Testis (tissue), 3 donors: ENCODE measurements around the gene YPEL3. TPM values are rescaled to one million over a fixed set of nuclear protein-coding genes. Genes with fewer than 3 reads are reported as not detected.

Source experiments
- DNase-seq: peaks from one replicate; pipeline ENCODE4 v3.0.0-alpha.2; 2019
- H3K27ac ChIP-seq, 2 donors: fragments of 200-600 bp; sonication (generic); one replicate each; pipeline ENCODE4 v1.5.1; 2019
- H3K27me3 ChIP-seq: fragments of 200-600 bp; sonication (generic); one replicate; pipeline ENCODE4 v1.5.1; 2019
- H3K36me3 ChIP-seq: fragments of 200-600 bp; sonication (generic); one replicate; pipeline ENCODE4 v1.5.1; 2017; ENCODE audit warnings: low read depth; ENCODE audit errors: missing control alignments
- H3K4me1 ChIP-seq: fragments of 200-600 bp; sonication (generic); one replicate; pipeline ENCODE4 v1.5.1; 2019
- H3K4me3 ChIP-seq, 2 donors: fragments of 200-600 bp; sonication (generic); one replicate each; pipeline ENCODE4 v1.5.1; 2017 to 2019
- H3K9me3 ChIP-seq: fragments of 200-600 bp; sonication (generic); one replicate; pipeline ENCODE4 v1.5.1; 2017
- POLR2A ChIP-seq: fragments of 450-650 bp; IDR thresholded peaks from one replicate; pipeline ENCODE4 v1.6.1; 2017; ENCODE audit warnings: antibody characterized with exemption, mild to moderate bottlenecking, moderate library complexity
- WGBS, 2 donors: methylation state at CpG; one replicate each; pipeline ENCODE4 v1.1.5; 2018; 5-methylcytosine and 5-hydroxymethylcytosine counted together
- intact Hi-C: fragments of 100-400 bp; cut with DNase I; formaldehyde crosslinking; loops from one replicate; pipeline ENCODE4 v1.15.1; 2023; ENCODE audit warnings: low total_unique reads
- polyA plus RNA-seq: library from polyadenylated mRNA; stranded (reverse); fragments of 350-450 nt; fragmentation: Illumina TruSeq; extraction: RNeasy Lipid Tissue Mini Kit (QIAGEN cat#74804); gene quantifications from one replicate; pipeline ENCODE4 v1.2.3, GENCODE V29; 2014; ENCODE audit warnings: low read depth, low replicate concordance; ENCODE audit not compliant: insufficient read depth
- total RNA-seq, 2 donors: library from RNA; depleted of rRNA; stranded (reverse); fragments of >200 nt; gene quantifications; one replicate each; pipeline ENCODE4 v1.2.3, GENCODE V29; 2016
- TF ChIP-seq, protein P1 (sequence below), 3 experiments: fragments of 450-650 bp in 2 of 3; fragments of 200-600 bp in 1 of 3; sonication (generic) in 1 of 3; IDR thresholded peaks; one replicate each; pipeline ENCODE4 v1.5.1; 2016 to 2019; ENCODE audit warnings: antibody characterized with exemption in 3 of 3, mild to moderate bottlenecking in 2 of 3, moderate library complexity in 1 of 3

YPEL3 gene
- total and polyA plus RNA-seq, 3 donors from 2014 or later = 55.3 to 75.3 (median 69.4) TPM

DNA sequence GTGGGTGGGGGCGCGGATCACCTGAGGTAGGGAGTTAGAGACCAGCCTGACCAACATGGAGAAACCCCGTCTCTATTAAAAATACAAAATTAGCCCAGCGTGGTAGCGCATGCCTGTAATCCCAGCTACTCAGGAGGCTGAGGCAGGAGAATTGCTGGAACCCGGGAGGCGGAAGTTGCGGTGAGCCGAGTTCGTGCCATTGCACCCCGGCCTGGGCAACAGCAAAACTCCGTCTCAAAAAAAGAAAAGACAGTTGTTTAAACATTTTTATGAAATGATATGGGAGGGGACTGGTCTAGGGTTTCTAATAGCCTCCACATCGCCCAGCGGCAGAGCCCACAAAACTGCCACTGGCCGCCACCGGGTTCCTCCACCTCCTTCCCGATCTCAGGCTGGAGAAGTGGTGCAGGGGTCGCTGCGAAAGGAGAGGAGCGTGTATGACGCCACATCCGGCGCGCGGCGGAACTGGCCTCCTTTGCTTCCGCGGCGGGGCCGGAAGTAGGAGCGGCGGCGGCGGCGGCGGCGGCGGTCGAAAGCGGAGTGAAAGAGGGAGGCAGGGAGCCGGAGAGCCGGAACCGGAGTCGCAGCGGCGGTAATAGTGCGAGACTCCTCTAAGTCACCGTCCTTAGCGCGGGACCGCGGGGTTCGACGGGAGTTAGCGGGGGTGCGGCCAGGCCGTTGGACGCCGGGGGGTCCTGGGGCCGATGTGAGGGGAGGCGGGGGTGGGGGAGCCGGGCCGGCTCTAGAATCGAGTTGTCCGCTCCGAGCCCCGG, 20.3 kb downstream of the YPEL3 start, which contains the start of gene PPP4C:
Gene PPP4C, plus strand, starts transcription at position 492 of the 773 bp plus-strand sequence. CDS start 384 bp downstream, outside the sequence.
- Histone ChIP-seq H3K27ac (peak within 1 kb of the TSS; percentile 85 to 92), H3K27me3 (no peaks in the 10 kb centered on the region), H3K4me1 (peaks cover 22% of the 10 kb centered on the region), H3K9me3 (no peaks in the 10 kb centered on the region), H3K36me3 (no peaks in the 10 kb centered on the region), H3K4me3 (peak within 1 kb of the TSS; percentile 99)
- 1 to 2% methylated on average over 53 to 59 of the region's 67 CpGs for WGBS, 2 donors
- no peak for TF ChIP-seq POLR2A
- TF ChIP-seq, protein P1, sequence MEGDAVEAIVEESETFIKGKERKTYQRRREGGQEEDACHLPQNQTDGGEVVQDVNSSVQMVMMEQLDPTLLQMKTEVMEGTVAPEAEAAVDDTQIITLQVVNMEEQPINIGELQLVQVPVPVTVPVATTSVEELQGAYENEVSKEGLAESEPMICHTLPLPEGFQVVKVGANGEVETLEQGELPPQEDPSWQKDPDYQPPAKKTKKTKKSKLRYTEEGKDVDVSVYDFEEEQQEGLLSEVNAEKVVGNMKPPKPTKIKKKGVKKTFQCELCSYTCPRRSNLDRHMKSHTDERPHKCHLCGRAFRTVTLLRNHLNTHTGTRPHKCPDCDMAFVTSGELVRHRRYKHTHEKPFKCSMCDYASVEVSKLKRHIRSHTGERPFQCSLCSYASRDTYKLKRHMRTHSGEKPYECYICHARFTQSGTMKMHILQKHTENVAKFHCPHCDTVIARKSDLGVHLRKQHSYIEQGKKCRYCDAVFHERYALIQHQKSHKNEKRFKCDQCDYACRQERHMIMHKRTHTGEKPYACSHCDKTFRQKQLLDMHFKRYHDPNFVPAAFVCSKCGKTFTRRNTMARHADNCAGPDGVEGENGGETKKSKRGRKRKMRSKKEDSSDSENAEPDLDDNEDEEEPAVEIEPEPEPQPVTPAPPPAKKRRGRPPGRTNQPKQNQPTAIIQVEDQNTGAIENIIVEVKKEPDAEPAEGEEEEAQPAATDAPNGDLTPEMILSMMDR (IDR thresholded peaks at IDR 0.05) = no peak
- intact Hi-C loops = no loop called here
- peak; percentile 96 for DNase-seq

DNA sequence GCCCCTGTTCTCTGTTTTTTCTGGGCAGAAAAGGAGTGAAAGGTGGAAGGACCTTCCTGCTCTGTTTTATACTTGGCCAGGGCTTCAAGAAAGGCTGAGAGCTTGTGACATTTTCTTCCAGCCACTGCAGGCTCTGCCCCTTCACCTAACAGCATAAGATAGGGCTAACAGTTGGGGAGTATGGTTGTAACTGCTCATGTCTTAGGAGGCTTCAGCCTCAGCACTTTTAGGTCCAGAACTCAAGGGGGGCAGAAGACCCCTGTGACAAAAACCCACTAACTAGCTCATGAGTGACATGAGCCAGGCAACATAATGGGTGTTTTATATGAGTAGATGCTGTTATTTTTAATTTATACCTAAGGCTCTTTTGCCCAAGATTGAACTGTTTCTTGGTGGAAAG, 25.5 kb downstream of the YPEL3 start:
- Histone ChIP-seq H3K36me3 (no peaks in the 10 kb centered on the region), H3K4me3 (no peak overlapping the region), H3K27me3 (no peaks in the 10 kb centered on the region), H3K27ac (peak overlapping the region; percentile 61 to 68), H3K4me1 (peaks cover 45% of the 10 kb centered on the region), H3K9me3 (no peaks in the 10 kb centered on the region)
- no peak for DNase-seq
- intact Hi-C loops = no loop called here
- TF ChIP-seq POLR2A = no peak
- TF ChIP-seq, protein P1 (IDR thresholded peaks at IDR 0.05) = no peak

DNA sequence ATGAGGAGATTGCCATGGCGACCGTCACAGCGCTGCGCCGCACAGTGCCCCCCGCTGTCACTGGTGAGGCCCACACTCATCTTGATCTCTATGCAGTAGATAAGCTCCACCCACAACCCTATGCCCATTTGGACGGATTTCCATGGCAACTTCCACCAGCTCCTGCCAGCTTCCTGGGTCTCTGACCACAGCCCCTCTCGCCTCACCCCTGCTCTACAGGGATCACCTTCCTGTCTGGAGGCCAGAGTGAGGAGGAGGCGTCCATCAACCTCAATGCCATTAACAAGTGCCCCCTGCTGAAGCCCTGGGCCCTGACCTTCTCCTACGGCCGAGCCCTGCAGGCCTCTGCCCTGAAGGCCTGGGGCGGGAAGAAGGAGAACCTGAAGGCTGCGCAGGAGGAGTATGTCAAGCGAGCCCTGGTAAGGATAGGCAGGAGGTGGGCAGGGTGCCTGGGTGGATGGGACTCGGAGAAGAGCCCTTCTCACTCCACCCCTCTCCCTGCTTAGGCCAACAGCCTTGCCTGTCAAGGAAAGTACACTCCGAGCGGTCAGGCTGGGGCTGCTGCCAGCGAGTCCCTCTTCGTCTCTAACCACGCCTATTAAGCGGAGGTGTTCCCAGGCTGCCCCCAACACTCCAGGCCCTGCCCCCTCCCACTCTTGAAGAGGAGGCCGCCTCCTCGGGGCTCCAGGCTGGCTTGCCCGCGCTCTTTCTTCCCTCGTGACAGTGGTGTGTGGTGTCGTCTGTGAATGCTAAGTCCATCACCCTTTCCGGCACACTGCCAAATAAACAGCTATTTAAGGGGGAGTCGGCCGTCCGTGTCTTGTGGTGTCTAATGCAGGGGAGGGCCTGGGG, 26.2 kb downstream of the YPEL3 start:
- Histone ChIP-seq H3K9me3 (no peaks in the 10 kb centered on the region), H3K4me1 (peaks cover 40% of the 10 kb centered on the region), H3K36me3 (no peaks in the 10 kb centered on the region), H3K27me3 (no peaks in the 10 kb centered on the region), H3K27ac (peak overlapping the region; percentile 61 to 68), H3K4me3 (no peak overlapping the region)
- DNase-seq = peak; percentile 89
- intact Hi-C loops = no loop called here
- TF ChIP-seq POLR2A = no peak
- TF ChIP-seq, protein P1 (IDR thresholded peaks at IDR 0.05) = no peak
- WGBS, 2 donors = 45 to 70% methylated on average over 27 to 31 of the region's 31 CpGs

DNA sequence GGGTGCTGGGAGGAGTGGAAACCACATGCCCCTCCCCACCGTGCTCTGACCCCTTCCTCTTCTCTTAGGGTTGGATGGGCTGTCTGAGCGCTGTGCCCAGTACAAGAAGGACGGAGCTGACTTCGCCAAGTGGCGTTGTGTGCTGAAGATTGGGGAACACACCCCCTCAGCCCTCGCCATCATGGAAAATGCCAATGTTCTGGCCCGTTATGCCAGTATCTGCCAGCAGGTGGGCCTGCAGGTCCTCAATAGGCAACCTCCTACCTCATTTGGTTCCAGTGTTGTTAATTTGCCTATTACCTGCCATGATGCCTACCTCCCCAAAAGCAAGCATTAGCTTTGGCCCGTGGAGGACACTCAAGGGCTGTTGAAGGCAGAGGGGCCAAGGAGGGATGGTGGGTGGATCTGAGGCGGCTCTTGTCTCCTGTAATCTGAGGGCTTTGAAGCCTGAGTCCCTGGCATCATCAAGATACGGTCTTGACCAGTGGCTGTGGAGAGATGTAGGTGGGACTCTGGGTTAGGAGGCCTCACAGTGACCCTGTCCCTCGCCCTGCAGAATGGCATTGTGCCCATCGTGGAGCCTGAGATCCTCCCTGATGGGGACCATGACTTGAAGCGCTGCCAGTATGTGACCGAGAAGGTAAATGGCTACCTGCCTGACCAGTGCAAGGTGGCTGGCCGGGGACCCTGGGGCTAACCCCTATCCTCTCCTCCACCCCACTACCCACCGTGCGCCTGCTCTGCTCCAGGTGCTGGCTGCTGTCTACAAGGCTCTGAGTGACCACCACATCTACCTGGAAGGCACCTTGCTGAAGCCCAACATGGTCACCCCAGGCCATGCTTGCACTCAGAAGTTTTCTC, 27.0 kb downstream of the YPEL3 start:
- intact Hi-C loops = no loop called here
- H3K27ac ChIP-seq = peak overlapping the region; percentile 61 to 68
- no peak overlapping the region for H3K4me3 ChIP-seq
- no peak for DNase-seq
- no peaks in the 10 kb centered on the region for H3K36me3 ChIP-seq
- H3K4me1 ChIP-seq = peaks cover 43% of the 10 kb centered on the region
- no peaks in the 10 kb centered on the region for H3K9me3 ChIP-seq
- 81% methylated on average over 11 to 17 of the region's 17 CpGs for WGBS, 2 donors
- no peaks in the 10 kb centered on the region for H3K27me3 ChIP-seq
- TF ChIP-seq, protein P1 (IDR thresholded peaks at IDR 0.05) = peak; percentile 9 to 43 (median 21)
- TF ChIP-seq POLR2A = no peak
